Neural progenitor cell (in vitro differentiated cells): ENCODE data around the gene C1orf122. TPM values are rescaled to one million over a fixed set of nuclear protein-coding genes. Genes with fewer than 3 reads are reported as not detected.

Experiments used
- DNase-seq: peaks from one replicate; pipeline ENCODE4 v3.0.0-alpha.2; 2016; ENCODE audit warnings: low spot score
- H2AFZ ChIP-seq: fragments of 200-600 bp; sonication (generic); replicated peaks from 2 replicates; pipeline ENCODE4 v1.6.1; 2016; ENCODE audit warnings: antibody characterized with exemption
- H3F3A ChIP-seq: fragments of 200-600 bp; sonication (generic); 2 replicates; pipeline ENCODE4 v1.6.1; 2016; ENCODE audit warnings: antibody characterized with exemption, low read depth
- H3K27ac ChIP-seq: fragments of 200-600 bp; sonication (generic); 2 replicates; pipeline ENCODE4 v1.5.1; 2016; ENCODE audit warnings: mild to moderate bottlenecking
- H3K27me3 ChIP-seq: fragments of 200-600 bp; sonication (generic); 2 replicates; pipeline ENCODE4 v1.6.1; 2016; ENCODE audit warnings: mild to moderate bottlenecking, moderate library complexity
- H3K36me3 ChIP-seq: fragments of 200-600 bp; sonication (generic); 2 replicates; pipeline ENCODE4 v1.5.1; 2016
- H3K4me1 ChIP-seq: fragments of 200-600 bp; sonication (generic); 2 replicates; pipeline ENCODE4 v1.6.1; 2016; ENCODE audit warnings: mixed run types
- H3K4me2 ChIP-seq: fragments of 200-600 bp; sonication (generic); 2 replicates; pipeline ENCODE4 v1.6.1; 2016
- H3K4me3 ChIP-seq: fragments of 200-600 bp; sonication (generic); 2 replicates; pipeline ENCODE4 v1.5.1; 2016
- H3K79me2 ChIP-seq: fragments of 200-600 bp; sonication (generic); 2 replicates; pipeline ENCODE4 v1.6.1; 2016; ENCODE audit warnings: low read depth
- H3K9ac ChIP-seq: fragments of 200-600 bp; sonication (generic); 2 replicates; pipeline ENCODE4 v1.6.1; 2016
- H3K9me3 ChIP-seq: fragments of 200-600 bp; sonication (generic); 2 replicates; pipeline ENCODE4 v1.5.1; 2016; ENCODE audit warnings: low read depth
- H4K20me1 ChIP-seq: fragments of 200-600 bp; sonication (generic); 2 replicates; pipeline ENCODE4 v1.6.1; 2016; ENCODE audit warnings: low read depth
- H3K27ac Mint-ChIP-seq: 3 replicates; pipeline ENCODE4 v1.8.0; 2021; ENCODE audit warnings: mixed read lengths
- H3K27me3 Mint-ChIP-seq: 2 replicates; pipeline ENCODE4 v1.8.0; 2022; ENCODE audit warnings: low read depth, mild to moderate bottlenecking, inconsistent platforms, moderate library complexity, mixed read lengths; ENCODE audit not compliant: insufficient read depth
- H3K36me3 Mint-ChIP-seq: 3 replicates; pipeline ENCODE4 v1.8.0; 2021; ENCODE audit warnings: mixed read lengths
- H3K4me1 Mint-ChIP-seq: 3 replicates; pipeline ENCODE4 v1.8.0; 2021; ENCODE audit warnings: mixed read lengths
- H3K4me3 Mint-ChIP-seq: 3 replicates; pipeline ENCODE4 v1.8.0; 2021; ENCODE audit warnings: mild to moderate bottlenecking, moderate library complexity, mixed read lengths
- H3K9me3 Mint-ChIP-seq: 3 replicates; pipeline ENCODE4 v1.8.0; 2020; ENCODE audit warnings: mixed read lengths
- EZH2 ChIP-seq: fragments of 200-600 bp; sonication (generic); IDR thresholded peaks from 2 replicates; pipeline ENCODE4 v1.6.1; 2017; ENCODE audit warnings: antibody characterized with exemption, mild to moderate bottlenecking, moderate library complexity
- EZH2phosphoT487 ChIP-seq: fragments of 200-600 bp; sonication (generic); IDR thresholded peaks from 2 replicates; pipeline ENCODE4 v1.6.1; 2017; ENCODE audit warnings: antibody characterized with exemption
- total RNA-seq: library from RNA; depleted of rRNA; stranded (reverse); fragments of >200 nt; gene quantifications from 2 replicates; pipeline ENCODE4 v1.2.3, GENCODE V29; 2015; ENCODE audit warnings: low replicate concordance
- TF ChIP-seq, protein P1 (sequence below): fragments of 200-600 bp; sonication (generic); IDR thresholded peaks from 2 replicates; pipeline ENCODE4 v1.5.1; 2017; ENCODE audit warnings: antibody characterized with exemption, mild to moderate bottlenecking

Gene C1orf122
- total RNA-seq, 1 donor from 2014 or later: 17.7 TPM

DNA sequence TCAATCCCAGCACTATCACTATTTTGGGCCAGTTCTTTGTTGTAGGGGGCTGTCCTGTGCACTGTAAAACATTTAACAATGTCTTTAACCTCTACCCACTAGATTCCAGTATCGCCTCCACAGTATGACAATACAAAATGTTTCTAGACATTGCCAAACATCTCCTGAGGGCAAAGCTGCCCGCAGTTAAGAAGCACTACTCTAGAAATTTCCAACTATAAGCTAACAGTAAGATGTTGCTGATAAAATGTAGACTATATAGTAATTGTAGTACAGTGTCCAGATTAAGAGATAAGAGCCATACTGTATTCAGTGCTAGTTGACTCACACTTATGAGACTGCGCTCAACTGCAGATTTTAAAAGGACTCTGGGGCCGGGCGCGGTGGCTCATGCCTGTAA, 46.8 kb downstream of the C1orf122 start:
- Mint-ChIP-seq H3K36me3 (peaks cover 10% of the 10 kb centered on the region), H3K27ac (no peak overlapping the region), H3K4me1 (peaks cover 15% of the 10 kb centered on the region), H3K4me3 (no peak overlapping the region), H3K27me3 (peaks cover 3% of the 10 kb centered on the region), H3K9me3 (no peaks in the 10 kb centered on the region)
- Histone ChIP-seq H2AFZ (no peak overlapping the region), H3K79me2 (peaks cover 88% of the 10 kb centered on the region), H3K27ac (no peak overlapping the region), H3K27me3 (no peaks in the 10 kb centered on the region), H3K36me3 (peaks cover 7% of the 10 kb centered on the region), H3F3A (no peaks in the 10 kb centered on the region), H3K4me1 (peaks cover 8% of the 10 kb centered on the region), H3K4me2 (no peak overlapping the region), H3K4me3 (no peak overlapping the region), H3K9ac (no peak overlapping the region), H4K20me1 (peaks cover 62% of the 10 kb centered on the region), H3K9me3 (no peaks in the 10 kb centered on the region)
- TF ChIP-seq, protein P1, sequence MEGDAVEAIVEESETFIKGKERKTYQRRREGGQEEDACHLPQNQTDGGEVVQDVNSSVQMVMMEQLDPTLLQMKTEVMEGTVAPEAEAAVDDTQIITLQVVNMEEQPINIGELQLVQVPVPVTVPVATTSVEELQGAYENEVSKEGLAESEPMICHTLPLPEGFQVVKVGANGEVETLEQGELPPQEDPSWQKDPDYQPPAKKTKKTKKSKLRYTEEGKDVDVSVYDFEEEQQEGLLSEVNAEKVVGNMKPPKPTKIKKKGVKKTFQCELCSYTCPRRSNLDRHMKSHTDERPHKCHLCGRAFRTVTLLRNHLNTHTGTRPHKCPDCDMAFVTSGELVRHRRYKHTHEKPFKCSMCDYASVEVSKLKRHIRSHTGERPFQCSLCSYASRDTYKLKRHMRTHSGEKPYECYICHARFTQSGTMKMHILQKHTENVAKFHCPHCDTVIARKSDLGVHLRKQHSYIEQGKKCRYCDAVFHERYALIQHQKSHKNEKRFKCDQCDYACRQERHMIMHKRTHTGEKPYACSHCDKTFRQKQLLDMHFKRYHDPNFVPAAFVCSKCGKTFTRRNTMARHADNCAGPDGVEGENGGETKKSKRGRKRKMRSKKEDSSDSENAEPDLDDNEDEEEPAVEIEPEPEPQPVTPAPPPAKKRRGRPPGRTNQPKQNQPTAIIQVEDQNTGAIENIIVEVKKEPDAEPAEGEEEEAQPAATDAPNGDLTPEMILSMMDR: no peak
- TF ChIP-seq EZH2 (no peak), EZH2phosphoT487 (no peak)
- DNase-seq: no peak

Other genes with a start within 250 kb of the C1orf122 start
- gene GNL2, start 211.9 kb upstream of the C1orf122 start, total RNA-seq: 48.9 and 67.1 TPM in 2 replicates
- 0.67 and 0.93 TPM in 2 replicates for gene RSPO1, start 172.9 kb upstream of the C1orf122 start, total RNA-seq
- 49.3 and 65.0 TPM in 2 replicates for gene CDCA8, start 115.3 kb upstream of the C1orf122 start, total RNA-seq
- gene EPHA10, start 42.7 kb upstream of the C1orf122 start, total RNA-seq: 0.53 TPM in 1 of 2 replicates, not detected in the other
- gene MANEAL, start 13.9 kb upstream of the C1orf122 start, total RNA-seq: 0.24 and 0.40 TPM in 2 replicates
- 12.9 and 17.4 TPM in 2 replicates for gene YRDC, start 418 bp downstream of the C1orf122 start, total RNA-seq
- gene MTF1, start 51.8 kb downstream of the C1orf122 start, total RNA-seq: 5.6 and 5.9 TPM in 2 replicates
- 22.0 and 27.2 TPM in 2 replicates for gene INPP5B, start 139.3 kb downstream of the C1orf122 start, total RNA-seq
- gene SF3A3, start 182.2 kb downstream of the C1orf122 start, total RNA-seq: 120 and 172 TPM in 2 replicates
- 8.1 and 21.5 TPM in 2 replicates for gene FHL3, start 197.7 kb downstream of the C1orf122 start, total RNA-seq
- 52.4 and 86.0 TPM in 2 replicates for gene UTP11, start 204.9 kb downstream of the C1orf122 start, total RNA-seq
- gene POU3F1, start 239.0 kb downstream of the C1orf122 start, total RNA-seq: 16.5 and 44.6 TPM in 2 replicates